ENCODE data around the gene TMEM171.

The TMEM171 gene

DNA sequence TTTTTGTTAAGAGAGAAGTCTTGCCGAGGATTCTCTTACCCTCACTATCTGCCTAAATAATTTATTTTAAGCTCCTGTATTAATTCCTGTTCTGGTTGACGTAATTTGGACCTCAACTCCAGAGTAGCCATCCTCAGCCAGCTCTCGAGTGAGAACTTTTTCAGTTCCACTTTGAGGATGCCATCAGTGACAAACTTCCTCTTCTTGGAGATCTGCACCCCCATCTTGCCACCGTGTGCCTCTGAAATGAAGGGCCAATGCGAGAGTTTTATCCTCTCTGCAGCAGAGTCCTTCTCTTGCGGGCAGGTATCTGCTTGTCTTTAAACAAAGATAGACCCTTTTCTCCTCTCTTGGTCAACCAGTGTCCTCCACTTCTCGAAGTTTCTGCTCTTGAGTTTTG, 33.1 kb downstream of the TMEM171 start:
- DNase-seq = no peak

DNA sequence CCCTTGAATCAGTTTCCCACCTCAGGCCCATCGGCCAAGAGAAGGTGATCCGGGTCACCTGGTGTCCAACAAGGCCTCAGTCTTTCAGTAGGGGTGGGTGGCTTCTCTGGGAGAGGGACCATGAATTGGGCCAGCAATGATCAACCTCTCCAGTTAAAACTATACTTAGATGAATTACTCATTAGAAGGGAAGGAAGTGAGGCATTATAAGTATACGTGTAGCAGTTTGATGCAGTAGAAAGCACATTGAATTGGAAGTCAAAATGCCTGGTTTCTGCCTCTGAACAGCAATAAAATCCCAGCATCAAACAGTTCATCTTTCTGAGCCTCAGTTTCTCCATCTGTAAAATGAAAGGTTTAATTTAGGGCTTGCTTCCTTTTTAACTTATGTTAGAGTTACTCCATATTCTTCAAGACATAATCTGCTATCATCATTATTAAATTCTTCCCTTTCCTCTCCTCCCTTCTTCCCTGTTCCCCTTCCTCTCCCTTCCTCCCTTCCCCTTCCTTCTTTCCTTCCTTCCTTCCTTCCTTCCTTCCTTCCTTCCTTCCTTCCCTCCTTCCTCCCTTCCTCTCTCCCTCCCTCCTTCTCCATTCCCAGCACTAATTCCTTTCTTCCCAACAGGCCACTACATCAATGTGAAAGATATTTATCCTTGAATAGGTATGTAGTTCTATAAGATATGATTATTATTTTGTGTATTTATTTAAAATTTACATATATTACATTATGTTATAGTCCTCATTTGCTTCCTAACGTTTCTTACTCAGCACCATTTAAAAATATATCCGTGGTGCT, 34.0 kb downstream of the TMEM171 start:
- no peak for DNase-seq

DNA sequence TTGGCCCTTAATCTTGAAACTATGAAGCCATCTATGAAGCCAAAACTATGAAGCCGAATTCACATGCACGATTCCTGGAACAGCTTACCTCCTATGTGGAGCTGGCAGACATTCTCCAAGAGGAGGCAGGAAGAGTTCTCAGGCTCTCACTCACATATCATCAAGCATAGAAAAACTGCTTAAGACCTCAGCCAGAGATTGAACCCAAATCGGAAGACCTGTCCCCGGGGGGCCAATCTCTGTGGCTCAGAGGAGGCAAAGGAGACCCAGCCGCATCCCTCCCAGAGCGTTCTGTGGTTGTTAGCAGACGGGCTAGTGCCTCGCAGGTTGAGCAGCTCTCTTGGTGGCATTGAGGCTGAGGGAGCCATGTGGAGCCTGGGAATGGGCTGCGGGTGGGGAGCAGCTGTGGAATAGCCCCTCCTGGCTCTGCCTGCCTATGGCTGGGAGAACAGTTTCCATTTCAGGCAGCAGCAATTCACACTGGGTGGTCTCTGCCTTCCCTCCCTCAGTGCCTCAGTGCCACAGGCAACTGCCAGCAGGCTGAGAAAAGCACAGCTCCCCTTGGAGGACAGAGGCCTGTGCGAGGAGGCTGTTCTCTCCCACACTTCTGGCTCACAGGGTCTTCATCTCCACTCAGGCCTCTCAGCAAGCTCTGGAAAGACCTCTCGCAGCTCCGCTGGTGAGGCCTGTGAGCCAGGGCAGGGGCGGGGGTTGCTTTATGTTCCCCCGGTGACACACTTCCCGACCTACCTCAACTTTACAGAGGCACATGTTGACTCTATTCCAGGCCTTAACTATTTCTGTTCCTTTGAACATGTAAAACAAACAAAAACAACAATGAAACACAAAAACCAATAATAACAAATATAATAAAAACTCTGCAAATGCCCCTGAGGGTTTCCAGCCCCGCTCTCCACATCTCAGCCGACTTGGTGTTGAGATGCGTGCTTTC, 35.2 kb downstream of the TMEM171 start:
- DNase-seq = no peak

DNA sequence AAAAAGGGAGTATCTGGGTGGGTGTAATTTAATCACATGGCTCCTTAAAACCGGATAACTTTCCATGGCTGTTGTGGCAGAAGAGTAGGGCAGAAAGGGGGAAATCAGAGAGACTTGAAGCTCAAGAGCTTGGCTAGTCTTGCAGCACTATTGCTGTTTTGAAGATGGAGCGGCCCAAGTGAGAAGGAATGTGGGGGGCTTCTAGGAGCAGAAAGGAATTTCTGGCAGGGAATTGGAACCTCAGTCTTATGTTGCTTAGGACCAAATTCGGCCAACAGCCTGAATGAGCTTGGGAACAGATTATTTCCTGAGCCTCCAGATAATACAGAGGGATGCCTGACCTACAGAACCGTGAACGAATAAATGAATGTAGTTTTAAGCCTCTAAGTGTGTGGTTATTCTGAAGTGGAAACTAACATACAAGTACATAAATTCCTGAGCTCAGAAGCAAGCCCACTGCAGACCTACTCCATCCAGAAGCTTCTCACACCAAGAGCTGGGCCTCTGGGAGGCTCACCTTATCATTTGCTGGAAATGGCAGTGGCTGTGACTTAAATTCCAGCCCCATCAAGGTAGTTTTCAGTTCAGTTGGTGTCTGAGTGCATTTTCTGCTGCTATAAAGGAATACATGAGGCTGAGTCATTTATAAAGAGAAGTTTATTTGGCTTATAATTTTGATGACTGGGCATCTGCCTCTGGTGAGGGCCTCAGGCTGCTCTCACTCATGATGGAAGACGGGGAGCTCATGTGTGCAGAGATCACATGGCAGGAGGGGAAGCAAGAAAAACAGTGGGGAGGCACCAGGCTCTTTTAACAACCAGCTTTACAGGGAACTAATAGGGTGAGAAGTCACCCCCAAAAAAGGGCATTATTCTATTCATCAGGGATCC, 37.3 kb downstream of the TMEM171 start:
- DNase-seq = no peak

DNA sequence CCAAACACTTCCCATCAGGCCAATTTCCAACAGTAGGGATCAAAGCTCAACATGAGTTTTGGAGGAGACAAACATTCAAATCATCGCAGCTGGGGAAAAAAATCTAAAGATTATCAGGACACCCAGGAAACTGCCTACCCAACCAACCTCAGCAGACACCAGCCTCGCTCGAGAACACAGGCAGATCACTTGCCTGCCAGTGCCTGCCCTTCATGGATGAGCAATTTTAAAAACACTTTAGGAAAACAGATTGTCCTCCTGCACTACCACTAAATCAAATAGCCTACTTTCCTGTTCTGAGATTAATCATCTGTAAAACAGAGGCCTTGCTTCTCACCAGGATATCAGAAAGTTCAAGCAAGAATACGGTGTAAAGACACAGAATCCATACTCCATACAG, 37.9 kb downstream of the TMEM171 start:
- no peak for DNase-seq

DNA sequence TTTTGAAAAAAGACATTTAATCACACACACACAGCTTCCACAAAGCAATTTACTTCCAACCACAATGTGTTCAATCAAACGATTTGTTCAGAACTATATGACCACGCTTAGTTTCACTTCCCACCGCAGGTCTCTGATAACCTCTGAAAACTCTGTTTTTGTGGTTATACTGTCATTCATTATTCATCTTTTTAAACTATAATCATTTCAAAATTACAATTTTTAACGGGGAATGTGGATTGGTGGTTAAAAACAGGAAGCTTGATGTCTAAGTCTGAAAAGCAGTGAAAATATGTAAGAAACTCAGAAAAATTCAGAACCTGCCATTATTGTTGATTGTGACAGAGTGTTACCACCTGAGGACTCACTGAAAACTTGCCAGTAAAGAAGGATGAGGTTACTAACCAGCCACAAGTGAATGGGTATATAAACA, 39.9 kb downstream of the TMEM171 start:
- peak; percentile 39 for DNase-seq

DNA sequence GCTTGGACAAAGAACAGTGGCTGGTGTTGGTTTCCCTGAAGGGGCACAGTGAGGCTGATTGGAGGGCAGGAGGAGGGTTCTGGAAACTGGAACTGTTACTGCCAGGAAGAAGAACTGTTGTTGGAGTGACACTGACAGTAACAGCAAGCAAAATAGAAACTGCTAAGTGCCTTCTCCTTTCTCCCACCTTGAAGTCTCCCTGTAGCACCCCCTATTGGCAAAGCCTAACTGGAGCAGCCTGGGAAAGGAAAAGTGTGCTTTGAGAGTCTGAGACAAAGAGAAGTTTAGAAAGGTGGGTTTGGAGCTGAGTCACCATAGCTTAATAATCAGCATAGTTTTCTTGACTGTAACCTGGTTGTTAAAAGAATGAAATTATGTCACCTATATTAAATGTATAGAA, 50.1 kb downstream of the TMEM171 start:
- no peak for DNase-seq

DNA sequence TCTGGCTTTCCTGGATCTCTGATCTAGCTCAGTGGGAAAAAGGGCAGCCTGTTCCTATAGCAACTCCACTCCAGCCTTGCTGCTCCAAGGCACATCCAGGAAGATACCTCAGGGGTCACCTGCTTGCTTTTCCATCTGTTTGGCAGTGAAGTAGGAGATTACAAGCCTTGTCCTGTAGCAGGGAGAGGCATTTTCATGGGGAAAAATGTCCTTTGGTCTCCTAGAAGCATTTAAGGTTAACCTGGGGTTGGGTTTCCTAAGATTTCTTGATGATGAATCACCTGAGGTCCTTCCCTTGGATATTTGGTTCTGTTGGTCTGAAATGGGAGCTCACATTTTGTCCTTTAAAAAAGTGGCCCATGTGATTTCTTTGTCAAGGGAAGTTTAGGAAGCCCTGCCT, 51.1 kb downstream of the TMEM171 start:
- DNase-seq = no peak

DNA sequence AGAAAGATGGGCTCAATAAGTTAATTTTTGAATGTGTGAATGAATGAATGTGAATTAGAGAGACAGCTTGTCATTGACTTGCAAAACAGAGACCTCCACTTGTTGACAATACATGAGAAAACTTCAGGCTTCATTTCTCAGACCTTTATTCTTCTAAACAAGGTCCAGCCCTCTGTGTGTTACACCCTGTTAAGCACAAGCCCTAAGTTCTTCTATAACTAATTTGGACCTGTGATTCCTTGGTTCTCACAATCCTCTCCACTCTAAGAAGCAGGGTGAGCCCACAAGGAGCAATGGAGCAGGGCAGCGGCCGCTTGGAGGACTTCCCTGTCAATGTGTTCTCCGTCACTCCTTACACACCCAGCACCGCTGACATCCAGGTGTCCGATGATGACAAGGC, 52.6 kb downstream of the TMEM171 start, which contains the start of gene TMEM174:
Gene TMEM174 (plus strand): TSS at position 243 of the 400 bp plus-strand sequence. CDS start 51 bp downstream, at position 294.
- no peak for DNase-seq

DNA sequence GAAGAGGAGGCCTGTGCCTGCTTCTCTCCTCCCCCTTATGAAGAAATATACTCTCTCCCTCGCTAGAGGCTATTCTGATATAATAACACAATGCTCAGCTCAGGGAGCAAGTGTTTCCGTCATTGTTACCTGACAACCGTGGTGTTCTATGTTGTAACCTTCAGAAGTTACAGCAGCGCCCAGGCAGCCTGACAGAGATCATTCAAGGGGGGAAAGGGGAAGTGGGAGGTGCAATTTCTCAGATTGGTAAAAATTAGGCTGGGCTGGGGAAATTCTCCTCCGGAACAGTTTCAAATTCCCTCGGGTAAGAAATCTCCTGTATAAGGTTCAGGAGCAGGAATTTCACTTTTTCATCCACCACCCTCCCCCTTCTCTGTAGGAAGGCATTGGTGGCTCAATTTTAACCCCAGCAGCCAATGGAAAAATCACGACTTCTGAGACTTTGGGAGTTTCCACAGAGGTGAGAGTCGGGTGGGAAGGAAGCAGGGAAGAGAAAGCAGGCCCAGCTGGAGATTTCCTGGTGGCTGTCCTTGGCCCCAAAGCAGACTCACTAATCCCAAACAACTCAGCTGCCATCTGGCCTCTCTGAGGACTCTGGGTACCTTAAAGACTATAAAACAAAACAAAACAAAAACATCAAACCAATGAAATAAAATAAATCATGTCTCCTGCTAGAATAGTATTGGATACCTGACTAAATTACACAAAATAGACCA, 53.9 kb downstream of the TMEM171 start:
- no peak for DNase-seq

DNA sequence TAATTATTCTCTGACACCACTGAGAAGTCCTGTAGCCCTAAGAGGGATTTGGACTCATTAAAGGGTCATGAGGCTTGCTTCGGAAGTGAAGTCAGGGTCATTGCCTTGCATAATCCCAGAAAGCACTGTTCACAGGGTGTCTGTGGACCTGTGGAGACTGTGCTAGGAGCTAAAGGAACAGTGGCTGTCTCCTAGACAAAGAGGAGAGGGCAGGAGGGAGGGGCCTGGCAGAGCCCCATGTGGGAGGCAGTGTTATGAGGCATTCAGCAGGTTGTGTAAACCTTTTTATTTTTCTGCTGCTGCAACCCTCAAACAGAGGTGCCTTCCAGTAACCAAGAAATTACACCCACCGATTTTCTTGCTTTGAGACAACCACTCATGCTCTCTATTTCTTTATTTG, 55.9 kb downstream of the TMEM171 start:
- no peak for DNase-seq

DNA sequence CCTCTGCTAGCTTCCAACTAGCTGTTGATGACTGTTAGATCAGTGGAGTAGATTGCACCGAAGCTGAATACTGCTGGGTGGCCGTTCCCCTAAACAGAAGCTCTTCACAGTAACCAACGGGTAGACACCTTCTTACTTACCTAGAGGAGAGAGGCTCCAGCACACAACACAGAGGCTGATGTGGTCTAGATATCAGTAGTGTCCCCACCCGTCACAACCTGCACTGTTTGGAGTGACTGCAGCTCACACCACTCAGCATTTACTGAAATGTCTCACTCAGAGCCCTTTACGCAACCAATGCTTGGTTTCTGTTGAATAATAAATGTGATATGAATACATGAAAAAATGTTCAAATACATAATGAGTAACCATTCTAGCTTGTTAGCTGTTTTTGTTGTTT, 57.9 kb downstream of the TMEM171 start:
- DNase-seq = no peak

DNA sequence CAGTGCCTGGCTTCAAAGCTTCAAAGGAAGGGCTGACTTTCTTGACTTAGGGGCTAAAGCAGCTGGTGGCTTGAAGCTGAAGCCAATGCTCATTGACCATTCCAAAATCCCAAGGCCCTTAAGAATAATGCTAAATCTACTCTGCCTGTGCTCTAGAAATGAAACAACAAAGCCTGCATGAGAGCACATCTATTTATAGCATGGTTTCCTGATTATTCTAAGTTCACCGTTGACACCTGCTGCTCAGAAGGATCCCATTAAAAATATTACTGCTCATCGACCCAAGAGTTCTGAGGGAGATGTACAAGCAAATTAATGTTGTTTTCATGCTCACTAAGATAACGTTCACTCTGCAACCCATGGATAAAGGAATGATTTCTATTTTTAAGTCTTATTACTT, 59.4 kb downstream of the TMEM171 start:
- DNase-seq = no peak

DNA sequence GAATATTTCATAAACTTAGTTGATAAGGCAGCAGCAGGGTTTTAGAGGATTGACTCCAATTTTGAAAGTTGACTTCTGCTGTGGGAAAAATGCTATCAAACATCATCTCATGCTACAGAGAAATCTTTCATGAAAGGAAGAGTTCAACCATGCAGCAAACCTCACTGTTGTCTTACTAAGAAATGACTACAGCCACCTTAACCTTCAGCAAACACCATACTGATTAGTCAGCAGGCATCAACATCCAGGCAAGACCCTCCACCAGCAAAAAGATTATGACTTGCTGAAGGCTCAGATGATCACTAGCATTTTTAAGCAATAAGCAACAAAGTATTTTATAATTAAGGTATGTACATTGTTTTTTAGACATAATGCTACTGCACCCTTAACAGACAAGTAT, 60.2 kb downstream of the TMEM171 start:
- no peak for DNase-seq
